ENCODE measurements around the gene GRXCR1.

DNA sequence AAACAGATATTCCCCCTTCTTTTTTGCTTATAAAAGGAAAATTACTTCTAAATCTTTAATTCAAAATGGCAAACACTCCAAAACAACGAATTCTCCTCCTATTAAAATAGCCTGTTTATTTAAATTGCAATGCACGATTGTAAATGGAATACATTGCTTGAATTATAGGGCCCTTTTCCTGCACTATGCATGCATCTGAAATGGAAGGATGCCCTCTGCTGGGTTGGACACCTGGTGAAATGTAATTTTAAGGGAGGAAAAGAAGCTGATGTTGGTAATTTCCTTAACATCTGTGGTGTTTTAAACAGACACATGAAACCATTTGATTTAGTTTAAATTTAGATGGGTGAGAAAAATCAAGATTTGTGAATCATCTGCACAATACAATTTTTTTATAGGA, 72.8 kb downstream of the GRXCR1 start:
- TF ChIP-seq U2AF2 (IDR thresholded peaks at IDR 0.05; ENCODE audit: low read depth, low read length): no peak
- TF ChIP-seq, protein P1, sequence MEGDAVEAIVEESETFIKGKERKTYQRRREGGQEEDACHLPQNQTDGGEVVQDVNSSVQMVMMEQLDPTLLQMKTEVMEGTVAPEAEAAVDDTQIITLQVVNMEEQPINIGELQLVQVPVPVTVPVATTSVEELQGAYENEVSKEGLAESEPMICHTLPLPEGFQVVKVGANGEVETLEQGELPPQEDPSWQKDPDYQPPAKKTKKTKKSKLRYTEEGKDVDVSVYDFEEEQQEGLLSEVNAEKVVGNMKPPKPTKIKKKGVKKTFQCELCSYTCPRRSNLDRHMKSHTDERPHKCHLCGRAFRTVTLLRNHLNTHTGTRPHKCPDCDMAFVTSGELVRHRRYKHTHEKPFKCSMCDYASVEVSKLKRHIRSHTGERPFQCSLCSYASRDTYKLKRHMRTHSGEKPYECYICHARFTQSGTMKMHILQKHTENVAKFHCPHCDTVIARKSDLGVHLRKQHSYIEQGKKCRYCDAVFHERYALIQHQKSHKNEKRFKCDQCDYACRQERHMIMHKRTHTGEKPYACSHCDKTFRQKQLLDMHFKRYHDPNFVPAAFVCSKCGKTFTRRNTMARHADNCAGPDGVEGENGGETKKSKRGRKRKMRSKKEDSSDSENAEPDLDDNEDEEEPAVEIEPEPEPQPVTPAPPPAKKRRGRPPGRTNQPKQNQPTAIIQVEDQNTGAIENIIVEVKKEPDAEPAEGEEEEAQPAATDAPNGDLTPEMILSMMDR (CRISPR knock-in tag; IDR thresholded peaks at IDR 0.05): no peak
- TF ChIP-seq POLR2A (IDR thresholded peaks at IDR 0.05; ENCODE audit: insufficient read depth in 1 of 2, low read depth in 2 of 2, low read length in 2 of 2): no peak
- no peak for TF ChIP-seq ZMYM3 (CRISPR knock-in tag; IDR thresholded peaks at IDR 0.05)
- TF ChIP-seq TMF1 (CRISPR knock-in tag; IDR thresholded peaks at IDR 0.05; ENCODE audit: low read depth): no peak
- TF ChIP-seq, protein P2, sequence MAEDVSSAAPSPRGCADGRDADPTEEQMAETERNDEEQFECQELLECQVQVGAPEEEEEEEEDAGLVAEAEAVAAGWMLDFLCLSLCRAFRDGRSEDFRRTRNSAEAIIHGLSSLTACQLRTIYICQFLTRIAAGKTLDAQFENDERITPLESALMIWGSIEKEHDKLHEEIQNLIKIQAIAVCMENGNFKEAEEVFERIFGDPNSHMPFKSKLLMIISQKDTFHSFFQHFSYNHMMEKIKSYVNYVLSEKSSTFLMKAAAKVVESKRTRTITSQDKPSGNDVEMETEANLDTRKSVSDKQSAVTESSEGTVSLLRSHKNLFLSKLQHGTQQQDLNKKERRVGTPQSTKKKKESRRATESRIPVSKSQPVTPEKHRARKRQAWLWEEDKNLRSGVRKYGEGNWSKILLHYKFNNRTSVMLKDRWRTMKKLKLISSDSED (CRISPR knock-in tag; IDR thresholded peaks at IDR 0.05): no peak
- TF ChIP-seq CHD2 (IDR thresholded peaks at IDR 0.05; ENCODE audit: low read depth, low read length): no peak
- TF ChIP-seq KDM5A (IDR thresholded peaks at IDR 0.05; ENCODE audit: borderline replicate concordance, low read length): no peak
- TF ChIP-seq, protein P3, sequence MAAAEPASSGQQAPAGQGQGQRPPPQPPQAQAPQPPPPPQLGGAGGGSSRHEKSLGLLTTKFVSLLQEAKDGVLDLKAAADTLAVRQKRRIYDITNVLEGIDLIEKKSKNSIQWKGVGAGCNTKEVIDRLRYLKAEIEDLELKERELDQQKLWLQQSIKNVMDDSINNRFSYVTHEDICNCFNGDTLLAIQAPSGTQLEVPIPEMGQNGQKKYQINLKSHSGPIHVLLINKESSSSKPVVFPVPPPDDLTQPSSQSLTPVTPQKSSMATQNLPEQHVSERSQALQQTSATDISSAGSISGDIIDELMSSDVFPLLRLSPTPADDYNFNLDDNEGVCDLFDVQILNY (CRISPR knock-in tag; conservative IDR thresholded peaks at IDR 0.05): no peak

Measured in HepG2 (cell line).